Measurements from ENCODE around the gene CENPH. TPM values are rescaled to one million over a fixed set of nuclear protein-coding genes. Genes with fewer than 3 reads are reported as not detected.
A peak's percentile ranks its signal among the peaks of the same experiment; 100 is the strongest.
"Not testable (repeated sequence)": the region's sequence is repeated elsewhere in the genome, so short reads cannot be mapped to it uniquely, and the experiment has no call there.

Gene CENPH
- total RNA-seq, 1 donor from 2014 or later = 0.53 TPM

DNA sequence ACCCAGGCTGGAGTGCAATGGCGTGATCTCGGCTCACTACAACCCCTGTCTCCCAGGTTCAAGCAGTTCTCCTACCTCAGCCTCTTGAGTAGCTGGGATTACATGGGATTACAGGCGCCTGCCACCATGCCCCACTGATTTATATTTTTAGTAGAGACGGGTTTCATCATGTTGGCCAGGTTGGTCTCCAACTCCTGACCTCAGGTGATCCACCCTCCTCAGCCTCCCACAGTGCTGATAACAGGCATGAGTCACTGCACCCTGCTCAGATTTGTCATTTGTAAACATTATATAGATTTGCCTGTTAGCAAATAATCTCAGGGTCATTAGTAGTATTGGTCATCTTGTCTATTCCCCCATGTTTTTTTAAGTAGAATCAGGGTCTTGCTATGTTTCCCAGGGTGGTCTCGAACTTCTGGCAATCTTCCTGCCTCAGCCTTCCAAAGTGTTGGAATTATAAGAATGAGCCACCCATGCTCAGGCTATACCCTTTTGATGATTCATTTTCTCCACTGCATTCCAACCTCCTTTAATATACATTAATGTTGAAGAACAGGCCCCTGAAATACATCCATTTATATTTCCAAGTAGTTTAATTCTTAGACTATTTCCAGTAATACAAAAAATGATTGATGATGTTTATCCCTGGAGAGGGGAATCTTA lies 17.3 kb downstream of the CENPH start:
- DNase-seq (ENCODE audit: low spot score) (no peak), ATAC-seq (no peak)

DNA sequence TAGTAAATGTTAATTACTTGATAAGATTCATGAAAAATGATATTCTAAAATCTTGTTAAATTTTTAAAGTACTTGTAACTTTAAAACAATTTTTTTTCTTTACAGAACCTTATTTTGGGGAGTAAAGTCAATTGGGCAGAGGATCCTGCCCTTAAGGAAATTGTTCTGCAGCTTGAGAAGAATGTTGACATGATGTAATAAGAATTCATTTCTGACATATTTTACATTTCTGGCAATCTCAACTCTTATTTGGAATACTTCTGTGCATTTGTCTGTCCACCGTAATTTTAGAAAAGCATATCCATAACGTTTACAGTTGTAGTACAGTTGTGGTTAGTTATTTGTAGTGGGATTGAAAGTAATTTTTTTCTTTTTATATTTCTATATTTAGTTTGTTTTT lies 20.2 kb downstream of the CENPH start:
- no peak for ATAC-seq
- no peak for DNase-seq (ENCODE audit: low spot score)

DNA sequence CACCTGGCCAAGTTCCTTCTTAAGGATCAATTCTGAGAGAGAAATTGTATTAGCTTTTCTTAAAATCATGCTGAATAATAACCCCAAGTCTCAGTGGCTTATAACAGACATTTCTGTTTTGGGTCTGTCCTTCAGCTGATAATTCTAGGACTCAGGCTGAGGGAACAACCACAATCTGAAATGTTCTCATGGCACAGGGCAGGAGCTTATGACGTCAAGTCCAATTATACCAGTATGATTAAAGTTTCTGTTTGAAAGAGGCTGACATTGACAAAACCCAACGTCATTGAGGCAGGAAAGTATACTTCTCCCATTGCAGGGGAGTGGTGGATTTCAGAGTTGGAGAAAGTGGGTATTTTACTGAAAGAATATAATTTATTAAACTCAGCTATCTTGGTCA lies 21.8 kb downstream of the CENPH start:
- no peak for ATAC-seq
- no peak for DNase-seq (ENCODE audit: low spot score)

DNA sequence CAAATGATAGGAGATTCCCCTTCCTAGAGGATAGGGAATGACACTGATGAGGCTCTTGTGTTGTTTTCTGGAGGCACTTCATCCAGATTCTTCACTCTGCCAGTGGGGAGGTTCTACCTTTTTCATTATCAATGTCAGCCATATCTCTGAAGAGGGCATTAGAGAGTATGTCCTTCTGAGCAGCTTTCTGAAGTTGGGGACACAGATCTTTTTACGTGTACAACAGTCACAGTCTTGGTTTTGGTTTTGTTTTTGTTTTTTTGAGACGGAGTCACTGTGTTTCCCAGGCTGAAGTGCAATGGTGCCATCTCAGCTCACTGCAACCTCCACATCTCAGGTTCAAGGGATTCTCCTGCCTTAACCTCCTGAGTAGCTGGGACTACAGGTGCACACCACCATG lies 22.6 kb downstream of the CENPH start:
- DNase-seq (ENCODE audit: low spot score) = no peak
- ATAC-seq = no peak

DNA sequence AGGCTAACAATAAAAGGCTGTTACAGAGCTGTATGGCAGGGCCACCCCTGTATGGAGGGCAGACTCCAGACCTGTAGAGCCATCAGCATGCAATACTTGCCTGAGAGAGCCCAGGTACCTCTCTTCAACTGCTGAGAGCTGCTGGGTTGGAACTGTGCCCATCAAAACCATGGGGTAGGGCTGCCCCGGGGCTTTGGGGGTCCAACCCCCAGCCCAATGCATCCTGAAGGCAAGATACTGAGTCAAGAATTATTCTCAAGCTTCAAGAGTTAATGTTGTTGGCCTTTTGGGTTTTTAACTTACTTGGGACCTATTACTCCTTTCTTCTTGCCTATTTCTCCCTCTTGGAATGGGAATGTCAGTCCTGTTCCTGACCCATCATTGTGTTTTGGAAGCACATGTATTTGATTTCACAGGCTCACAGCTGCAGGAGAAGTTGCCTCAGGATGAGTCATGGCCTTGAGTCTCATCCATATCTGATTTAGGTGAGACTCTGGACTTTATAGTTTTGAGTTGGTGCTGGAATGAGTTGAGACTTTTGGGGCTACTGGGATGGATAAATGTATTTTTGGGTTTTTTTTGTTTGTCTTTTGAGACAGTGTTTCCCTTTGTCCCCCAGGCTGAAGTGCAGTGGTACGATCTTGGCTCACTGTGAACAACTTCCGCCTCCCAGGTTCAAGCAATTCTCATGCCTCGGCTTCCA lies 24.3 kb downstream of the CENPH start:
- no peak for DNase-seq (ENCODE audit: low spot score)

DNA sequence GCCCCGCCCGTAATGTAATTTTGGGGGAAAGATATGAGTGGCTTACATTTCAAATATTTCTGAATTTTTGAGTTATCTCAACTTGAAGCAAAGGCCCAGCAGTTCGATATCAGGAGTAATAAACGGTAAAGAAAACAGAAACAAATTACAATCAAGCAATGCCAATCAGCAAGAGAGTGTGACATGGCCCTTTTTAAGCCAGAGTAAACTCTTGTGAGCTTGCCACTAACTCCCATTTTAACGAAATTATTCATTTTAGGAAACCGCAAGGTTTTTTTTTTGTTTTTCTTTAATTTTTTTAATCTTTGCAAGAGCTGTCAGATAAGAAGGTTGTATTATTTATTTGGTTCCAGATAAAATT lies 27.7 kb downstream of the CENPH start:
- DNase-seq (ENCODE audit: low spot score) (no peak), ATAC-seq (no peak)

More for the DNA sequence above, 24.3 kb downstream of the CENPH start:
- no peak for ATAC-seq

DNA sequence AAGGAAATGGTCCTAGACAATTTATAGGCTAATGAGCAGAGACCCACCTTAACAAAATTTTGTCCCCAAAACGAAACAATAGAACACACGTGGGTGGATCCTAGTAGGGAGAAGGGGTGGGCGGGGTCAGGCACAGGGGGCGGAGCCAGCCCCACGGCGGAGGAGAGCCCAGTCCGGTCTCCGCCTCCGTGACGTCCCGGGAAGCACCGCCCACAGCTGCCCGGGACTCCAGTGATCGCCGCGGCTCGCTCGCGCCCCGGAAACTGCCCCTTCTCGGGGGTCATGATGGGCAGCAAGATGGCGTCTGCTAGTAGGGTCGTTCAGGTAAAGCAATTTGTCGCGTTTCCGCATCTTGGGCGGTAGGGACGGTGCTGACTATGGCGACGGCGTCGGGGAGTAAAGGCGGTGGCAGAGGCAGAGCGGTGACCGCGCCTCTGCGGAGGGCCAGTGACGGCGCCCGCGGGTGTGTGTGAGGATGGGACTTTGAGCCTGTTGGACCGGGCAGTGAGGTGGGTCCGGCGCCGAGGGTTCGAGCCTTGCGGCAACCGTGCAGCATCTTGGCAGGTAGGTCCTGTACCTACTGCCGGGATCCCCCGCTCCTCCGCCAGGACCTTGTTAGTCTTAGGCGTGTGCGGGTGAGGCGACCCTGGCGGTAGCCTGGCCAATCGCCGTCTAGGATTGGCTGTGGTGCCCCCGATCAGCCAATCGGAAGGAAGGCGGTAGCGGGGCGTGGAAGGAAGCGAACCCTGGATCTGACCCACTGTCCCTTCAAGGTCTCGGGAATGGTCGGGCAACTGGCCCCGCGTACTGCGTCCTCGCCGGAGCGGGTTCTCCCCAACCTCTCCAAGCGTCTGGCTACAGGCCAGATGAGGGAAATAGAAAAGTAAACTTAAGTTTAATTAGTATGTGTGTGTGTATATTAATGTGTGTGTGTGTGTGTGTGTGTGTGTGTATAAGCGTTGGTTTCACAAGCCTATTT lies 28.5 kb downstream of the CENPH start:
- DNase-seq (ENCODE audit: low spot score) (peak; percentile 98), ATAC-seq (peak; percentile 96)

DNA sequence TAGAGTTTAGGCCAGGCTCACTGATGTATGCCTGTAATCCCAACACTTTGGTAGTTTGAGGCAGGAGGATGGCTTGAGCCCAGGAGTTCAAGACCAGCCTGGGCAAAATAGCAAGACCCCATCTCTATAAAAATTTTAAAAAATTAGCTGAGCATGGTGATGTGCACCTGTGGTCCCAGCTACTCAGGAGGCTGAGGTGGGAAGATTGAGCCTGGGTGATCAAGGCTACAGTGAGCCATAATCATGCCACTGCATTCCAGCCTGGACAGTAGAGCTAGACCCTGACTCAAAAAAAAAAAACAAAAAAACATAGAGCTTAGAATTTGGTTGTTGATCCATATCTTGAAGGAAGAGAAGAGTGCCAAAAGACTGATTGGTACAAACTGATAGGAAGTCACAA lies 30.6 kb downstream of the CENPH start:
- DNase-seq (ENCODE audit: low spot score) (no peak), ATAC-seq (no peak)

DNA sequence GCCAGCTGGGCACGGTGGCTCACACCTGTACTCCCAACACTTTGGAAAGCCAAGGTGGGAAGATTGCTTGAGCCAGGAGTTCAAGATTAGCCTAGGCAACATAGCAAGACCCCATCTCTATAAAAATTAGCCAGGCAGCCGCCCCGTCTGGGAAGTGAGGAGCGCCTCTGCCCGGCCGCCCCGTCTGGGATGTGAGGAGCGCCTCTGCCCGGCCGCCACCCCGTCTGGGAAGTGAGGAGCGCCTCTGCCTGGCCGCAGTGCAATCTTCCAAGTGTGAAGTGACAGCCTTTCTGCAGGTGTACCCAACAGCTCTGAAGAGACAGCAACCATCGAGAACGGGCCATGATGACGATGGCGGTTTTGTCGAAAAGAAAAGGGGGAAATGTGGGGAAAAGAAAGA lies 31.0 kb downstream of the CENPH start:
- DNase-seq (ENCODE audit: low spot score); ATAC-seq: not testable (repeated sequence)

DNA sequence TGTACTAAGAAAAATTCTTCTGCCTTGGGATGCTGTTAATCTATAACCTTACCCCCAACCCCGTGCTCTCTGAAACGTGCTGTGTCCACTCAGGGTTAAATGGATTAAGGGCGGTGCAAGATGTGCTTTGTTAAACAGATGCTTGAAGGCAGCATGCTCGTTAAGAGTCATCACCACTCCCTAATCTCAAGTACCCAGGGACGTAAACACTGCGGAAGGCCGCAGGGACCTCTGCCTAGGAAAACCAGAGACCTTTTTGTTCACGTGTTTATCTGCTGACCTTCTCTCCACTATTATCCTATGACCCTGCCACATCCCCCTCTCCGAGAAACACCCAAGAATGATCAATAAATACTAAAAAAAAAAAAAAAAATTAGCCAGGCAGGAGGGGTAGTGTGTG lies 31.4 kb downstream of the CENPH start:
- DNase-seq (ENCODE audit: low spot score); ATAC-seq: not testable (repeated sequence)

DNA sequence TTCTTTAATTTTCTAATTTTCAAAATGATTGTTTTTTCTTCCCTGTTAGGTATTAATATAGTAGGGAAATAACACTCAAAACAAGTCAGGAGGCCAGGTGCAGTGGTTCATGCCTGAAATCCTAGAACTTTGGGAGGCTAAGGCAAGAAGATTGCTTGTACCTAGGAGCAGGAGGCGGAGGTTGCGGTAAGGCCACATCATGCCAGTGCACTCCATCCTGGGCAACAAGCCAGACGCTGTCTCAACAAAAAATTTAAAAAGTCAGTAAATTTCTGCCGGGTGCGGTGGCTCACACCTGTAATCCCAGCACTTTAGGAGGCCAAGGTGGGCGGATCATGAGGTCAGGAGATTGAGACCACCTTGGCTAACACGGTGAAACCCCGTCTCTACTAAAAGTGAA lies 35.1 kb downstream of the CENPH start:
- DNase-seq (ENCODE audit: low spot score) (no peak), ATAC-seq (peak; percentile 67)

DNA sequence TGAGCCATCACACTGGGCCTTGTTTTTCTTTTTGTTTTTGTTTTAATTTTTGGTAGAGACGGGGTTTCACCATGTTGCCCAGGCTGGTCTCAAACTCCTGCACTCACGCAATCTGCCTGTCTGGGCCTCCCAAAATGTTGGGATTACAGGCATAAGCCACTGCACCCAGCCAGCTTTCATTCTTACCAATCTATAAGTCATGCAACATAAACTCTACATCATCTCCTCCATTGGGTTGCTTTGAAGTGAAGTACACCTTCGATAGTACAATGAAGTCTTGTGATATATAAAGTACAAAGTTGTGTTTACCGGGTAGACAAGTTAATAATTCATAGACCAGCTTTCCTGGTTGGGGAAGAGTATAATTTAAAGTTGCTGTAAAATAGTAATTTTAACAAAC lies 36.5 kb downstream of the CENPH start:
- ATAC-seq (peak; percentile 33), DNase-seq (ENCODE audit: low spot score) (no peak)

DNA sequence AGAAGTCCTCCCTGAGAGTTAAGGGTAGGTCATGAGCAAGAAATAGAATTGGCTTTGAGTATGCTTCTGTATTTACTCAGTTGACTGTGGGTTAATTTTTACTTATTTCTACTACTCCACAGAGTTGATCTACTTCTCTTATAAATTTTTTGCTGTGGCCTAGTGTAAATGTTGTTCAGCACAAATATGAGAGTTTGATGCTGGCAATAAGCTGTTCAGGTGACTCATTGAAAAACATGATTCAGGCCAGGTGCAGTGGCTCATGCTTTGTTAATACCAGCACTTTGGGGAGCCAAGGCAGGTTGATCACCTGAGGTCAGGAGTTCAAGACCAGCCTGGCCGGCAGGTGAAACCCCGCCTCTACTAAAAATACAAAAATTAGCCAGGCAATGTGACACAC lies 40.8 kb downstream of the CENPH start:
- no peak for DNase-seq (ENCODE audit: low spot score)
- ATAC-seq = peak; percentile 10

DNA sequence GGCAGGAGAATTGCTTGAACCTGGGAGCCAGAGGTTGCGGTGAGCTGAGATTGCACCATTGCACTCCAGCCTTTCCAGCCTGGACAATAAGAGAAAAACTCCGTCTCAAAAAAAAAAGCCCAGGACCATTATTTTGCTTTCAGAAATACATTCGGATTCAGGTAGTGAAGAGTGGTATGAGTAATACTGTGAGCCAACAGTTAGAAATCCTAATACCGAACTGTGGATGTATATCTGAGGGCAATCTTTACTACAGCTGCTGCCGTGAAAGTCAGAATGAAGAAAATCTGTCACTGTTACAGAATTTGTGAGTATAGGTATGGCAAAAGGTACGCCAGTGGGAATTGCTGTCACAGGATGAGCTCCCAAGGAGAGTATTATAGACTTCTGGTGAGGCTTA lies 41.9 kb downstream of the CENPH start:
- DNase-seq (ENCODE audit: low spot score) (no peak), ATAC-seq (no peak)

DNA sequence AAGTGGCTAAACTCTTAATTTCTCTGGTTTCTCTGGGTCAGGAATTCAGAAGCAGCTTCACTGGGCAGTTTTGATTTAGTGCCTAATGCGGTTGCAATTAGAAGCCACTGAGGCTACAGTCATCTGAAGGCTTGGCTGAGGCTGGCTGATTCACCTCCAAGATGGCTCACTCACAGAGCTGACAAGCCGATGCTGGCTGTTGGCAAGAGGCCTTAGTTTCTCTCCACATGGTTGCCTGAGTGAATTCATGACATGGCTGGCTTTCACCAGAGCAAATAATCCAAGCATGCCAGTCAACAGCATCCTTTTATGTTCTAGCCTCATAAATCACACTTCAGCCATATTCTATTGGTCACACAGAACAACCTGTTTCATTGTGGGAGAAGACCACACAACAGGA lies 42.5 kb downstream of the CENPH start:
- no peak for ATAC-seq
- no peak for DNase-seq (ENCODE audit: low spot score)

DNA sequence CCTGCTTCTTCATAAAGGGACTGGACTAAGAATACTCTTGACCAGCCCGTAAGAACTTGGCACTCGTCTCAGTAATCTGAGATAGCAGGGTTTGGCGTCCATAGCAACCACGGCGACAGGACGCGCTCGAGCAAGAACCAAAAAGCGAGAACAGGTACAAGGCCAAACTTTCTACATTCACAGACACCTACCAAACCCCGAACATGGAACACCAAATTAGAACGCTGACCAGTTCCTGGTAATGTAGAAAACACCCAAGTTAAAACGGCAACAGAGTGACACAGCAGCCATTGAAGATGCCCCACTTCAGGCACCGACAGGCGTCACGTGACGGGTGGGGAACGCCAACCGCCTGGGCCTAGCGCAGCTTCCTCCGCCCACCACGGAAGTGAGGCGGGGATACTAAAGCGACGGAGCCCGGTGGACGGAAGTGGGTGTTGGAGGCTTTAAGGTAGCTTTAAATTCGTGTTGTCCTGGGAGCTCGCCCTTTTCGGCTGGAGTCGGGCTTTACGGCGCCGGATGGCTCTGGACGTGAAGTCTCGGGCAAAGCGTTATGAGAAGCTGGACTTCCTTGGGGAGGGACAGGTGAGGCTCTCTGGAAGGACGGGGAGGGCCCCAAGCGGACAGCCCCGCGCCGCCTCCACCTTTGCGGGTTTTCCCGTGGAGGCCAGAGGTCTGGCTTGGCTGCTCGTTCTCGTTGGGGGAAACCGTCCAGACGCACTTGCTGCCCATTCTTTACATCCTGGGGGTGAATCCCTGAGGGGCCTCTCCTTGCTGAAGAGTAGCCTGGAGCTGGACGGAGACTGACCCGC lies 45.3 kb downstream of the CENPH start, which contains the start of gene CDK7:
CDK7 (plus strand) TSS at position 430 of the 812 bp plus-strand sequence; CDS start at position 520, 90 bp downstream.
- ATAC-seq = peak; percentile 99
- peak; percentile 96 for DNase-seq (ENCODE audit: low spot score)

DNA sequence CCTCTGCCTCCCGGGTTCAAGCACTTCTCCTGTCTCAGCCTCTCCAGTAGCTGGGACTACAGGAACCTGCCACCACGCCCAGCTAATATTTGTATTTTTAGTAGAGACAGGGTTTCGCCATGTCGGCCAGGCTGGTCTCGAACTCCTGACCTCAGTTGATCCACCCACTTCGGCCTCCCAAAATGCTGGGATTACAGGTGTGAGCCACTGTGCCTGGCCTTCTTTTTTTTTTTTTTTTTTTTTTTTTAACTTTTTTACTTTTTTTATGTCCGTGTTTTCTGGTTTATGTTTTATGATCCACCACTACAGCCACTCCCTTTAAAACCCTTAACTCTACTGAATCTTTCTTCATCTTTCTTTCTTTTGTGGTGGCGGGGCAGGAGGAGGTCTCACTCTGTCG lies 47.4 kb downstream of the CENPH start:
- not testable (repeated sequence) for DNase-seq (ENCODE audit: low spot score); ATAC-seq

DNA sequence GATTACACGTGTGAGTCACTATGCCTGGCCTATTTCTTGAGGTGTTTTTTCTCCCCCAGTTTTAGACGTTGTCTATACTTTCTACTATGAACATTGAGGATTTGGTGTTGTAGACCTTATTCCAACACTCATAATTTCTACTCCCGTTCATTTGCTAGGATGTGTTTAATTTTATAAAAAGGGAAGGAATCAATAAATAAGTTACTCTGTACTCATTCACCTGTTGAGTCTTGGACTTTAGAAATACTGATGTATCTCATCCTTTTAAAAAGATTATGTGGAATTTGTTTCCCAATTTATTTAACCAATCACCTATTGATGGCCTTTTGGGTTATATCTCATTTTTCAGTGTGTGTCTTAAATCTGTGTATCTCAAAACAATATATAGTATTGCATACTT lies 48.5 kb downstream of the CENPH start:
- DNase-seq (ENCODE audit: low spot score) (no peak), ATAC-seq (no peak)

DNA sequence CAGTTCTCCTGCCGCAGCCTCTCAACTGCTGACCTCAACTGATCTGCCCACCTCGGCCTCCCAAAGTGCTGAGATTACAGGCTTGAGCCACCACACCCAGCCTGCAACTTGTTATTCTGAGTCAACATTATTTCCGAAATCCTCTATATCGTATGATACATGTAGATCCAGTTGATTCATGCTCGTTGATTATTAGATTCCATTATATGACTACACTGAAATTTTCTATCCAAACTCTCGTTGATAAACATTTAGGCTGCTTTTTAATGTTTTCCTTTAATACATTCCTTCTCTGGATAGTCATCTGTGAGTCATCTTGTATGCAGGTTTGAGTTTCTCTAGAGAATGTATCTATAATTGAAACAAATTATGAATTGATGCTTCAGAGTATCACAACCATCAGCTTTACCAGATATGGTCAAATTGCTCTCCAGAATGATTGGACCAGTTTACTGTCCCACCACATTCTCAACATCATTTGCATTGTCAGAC lies 49.4 kb downstream of the CENPH start:
- DNase-seq (ENCODE audit: low spot score) (no peak), ATAC-seq (no peak)

DNA sequence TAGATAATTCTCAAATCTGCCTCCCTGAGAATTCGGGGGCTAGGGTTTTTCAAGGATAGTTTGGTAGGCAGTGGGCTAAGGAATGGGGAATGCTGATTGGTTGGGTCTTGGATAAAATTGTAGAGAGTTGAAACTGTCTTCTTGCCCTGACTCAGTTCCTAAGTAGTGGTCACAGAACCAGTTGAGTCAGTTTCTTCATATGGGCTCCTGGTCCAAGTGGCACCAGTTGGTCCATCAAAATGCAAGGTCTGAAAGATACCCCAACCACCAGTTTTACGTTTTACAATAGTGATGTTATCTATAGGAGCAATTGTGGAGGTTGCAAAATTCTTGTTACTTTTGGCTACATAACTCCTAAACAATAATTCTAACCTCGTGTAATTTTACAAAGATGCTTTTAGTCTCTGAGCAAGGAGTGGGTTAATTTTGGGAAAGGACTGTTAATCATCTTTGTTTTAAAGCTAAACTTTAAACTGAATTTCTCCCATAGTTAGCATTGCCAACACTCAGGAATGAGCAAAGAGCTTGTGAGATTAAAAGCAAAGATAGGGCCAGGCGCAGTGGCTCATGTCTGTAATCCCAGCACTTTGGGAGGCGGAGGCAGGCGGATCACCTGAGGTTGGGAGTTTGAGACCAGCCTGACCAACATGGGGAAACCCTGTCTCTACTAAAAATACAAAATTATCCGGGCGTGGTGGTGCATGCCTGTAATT lies 53.0 kb downstream of the CENPH start:
- DNase-seq (ENCODE audit: low spot score) (no peak), ATAC-seq (peak; percentile 77)
